ENCODE results near the gene SNCG.
"Not testable (repeated sequence)": the region's sequence is repeated elsewhere in the genome, so short reads cannot be mapped to it uniquely, and the experiment has no call there.

SNCG gene

GRCh38 chr10:86958116-86958900 lies at the start of gene SNCG:
SNCG (plus strand) TSS chr10:86958599; CDS start chr10:86958698, 99 bp downstream.
- DNase-seq (ENCODE audit: low spot score) = no peak

GRCh38 chr10:86914734-86915133 lies 43.7 kb upstream of the SNCG start:
- no peak for DNase-seq (ENCODE audit: low spot score)

- no peak for DNase-seq (ENCODE audit: low spot score)
Measured at GRCh38 chr10:86918022-86918471, 40.4 kb upstream of the SNCG start.

- DNase-seq (ENCODE audit: low spot score) = no peak
Measured at GRCh38 chr10:86922553-86922961, 35.8 kb upstream of the SNCG start.

- no peak for DNase-seq (ENCODE audit: low spot score)
Measured at GRCh38 chr10:86929468-86930380, 28.7 kb upstream of the SNCG start.

GRCh38 chr10:86931872-86932271 lies 26.5 kb upstream of the SNCG start:
- DNase-seq (ENCODE audit: low spot score) = no peak

GRCh38 chr10:86932674-86933073 lies 25.7 kb upstream of the SNCG start:
- no peak for DNase-seq (ENCODE audit: low spot score)

GRCh38 chr10:86934162-86934711 lies 24.2 kb upstream of the SNCG start:
- DNase-seq (ENCODE audit: low spot score) = not testable (repeated sequence)

GRCh38 chr10:86936661-86937501 lies 21.5 kb upstream of the SNCG start:
- DNase-seq (ENCODE audit: low spot score) = no peak

- DNase-seq (ENCODE audit: low spot score) = no peak
Measured at GRCh38 chr10:86937502-86938154, 20.8 kb upstream of the SNCG start.

- no peak for DNase-seq (ENCODE audit: low spot score)
Measured at GRCh38 chr10:86938260-86938659, 20.1 kb upstream of the SNCG start.

GRCh38 chr10:86940076-86940475 lies 18.3 kb upstream of the SNCG start:
- not testable (repeated sequence) for DNase-seq (ENCODE audit: low spot score)

- no peak for DNase-seq (ENCODE audit: low spot score)
Measured at GRCh38 chr10:86940677-86941076, 17.7 kb upstream of the SNCG start.

- DNase-seq (ENCODE audit: low spot score) = no peak
Measured at GRCh38 chr10:86941426-86941825, 17.0 kb upstream of the SNCG start.

- no peak for DNase-seq (ENCODE audit: low spot score)
Measured at GRCh38 chr10:86941991-86942421, 16.4 kb upstream of the SNCG start.

GRCh38 chr10:86942441-86943315 lies 15.7 kb upstream of the SNCG start:
- no peak for DNase-seq (ENCODE audit: low spot score)

GRCh38 chr10:86943316-86944030 lies 14.9 kb upstream of the SNCG start:
- no peak for DNase-seq (ENCODE audit: low spot score)

GRCh38 chr10:86944031-86944419 lies 14.4 kb upstream of the SNCG start:
- no peak for DNase-seq (ENCODE audit: low spot score)

GRCh38 chr10:86944471-86944870 lies 13.9 kb upstream of the SNCG start:
- no peak for DNase-seq (ENCODE audit: low spot score)
